PC-3 (cell line): ENCODE data around the gene TMED9. TPM values are rescaled to one million over a fixed set of nuclear protein-coding genes. Genes with fewer than 3 reads are reported as not detected.

Experiments used
- ATAC-seq: fragments of 200-7000 bp; cut with Tn5 transposase; 2 replicates; pipeline ENCODE4 v1.9.1; 2020; ENCODE audit warnings: mild to moderate bottlenecking, moderate library complexity
- BruUV-seq: library from RNA; stranded (reverse); fragments of 400-500 nt; replicated peaks from 2 replicates; lab custom pipeline; 2021; lab: Mats Ljungman, UMichigan
- CTCF ChIA-PET: fragments of 300-600 bp; sonication (Branson Sonifier 250); formaldehyde crosslinking; loops from one replicate; lab custom pipeline; 2022; ENCODE audit warnings: antibody characterized with exemption; lab: Charles Lee
- POLR2A ChIA-PET: fragments of 300-600 bp; sonication (Branson Sonifier 250); formaldehyde crosslinking; loops from one replicate; lab custom pipeline; 2022; ENCODE audit warnings: antibody characterized with exemption; ENCODE audit not compliant: unreplicated experiment; lab: Charles Lee
- DNase-seq: peaks from one replicate; pipeline ENCODE4 v3.0.0-alpha.2; 2015
- H2AFZ ChIP-seq: fragments of 300-600 bp; sonication (generic); 2 replicates; pipeline ENCODE4 v1.6.0; 2016; ENCODE audit warnings: antibody characterized with exemption, low read length
- H3F3A ChIP-seq: fragments of 300-600 bp; sonication (generic); one replicate; pipeline ENCODE4 v1.6.0; 2017; ENCODE audit warnings: antibody characterized with exemption, low read length, control low read depth, mild to moderate bottlenecking; ENCODE audit not compliant: unreplicated experiment
- H3K27ac ChIP-seq: fragments of 300-600 bp; sonication (generic); 2 replicates; pipeline ENCODE4 v1.5.1; 2016; ENCODE audit warnings: mild to moderate bottlenecking, low read length
- H3K27me3 ChIP-seq: fragments of 300-600 bp; sonication (generic); 2 replicates; pipeline ENCODE4 v1.6.1; 2016; ENCODE audit warnings: low read length, mixed read lengths
- H3K36me3 ChIP-seq: fragments of 300-600 bp; sonication (generic); 2 replicates; pipeline ENCODE4 v1.6.1; 2016; ENCODE audit warnings: low read depth, mixed run types, low read length, mixed read lengths
- H3K4me1 ChIP-seq: fragments of 300-600 bp; sonication (generic); 2 replicates; pipeline ENCODE4 v1.5.1; 2016; ENCODE audit warnings: low read length; ENCODE audit not compliant: insufficient read depth
- H3K4me2 ChIP-seq: fragments of 300-600 bp; sonication (generic); 2 replicates; pipeline ENCODE4 v1.6.0; 2016; ENCODE audit warnings: low read length
- H3K4me3 ChIP-seq: fragments of 300-600 bp; sonication (generic); 2 replicates; pipeline ENCODE4 v1.5.1; 2016; ENCODE audit warnings: mild to moderate bottlenecking, low read length, mixed read lengths
- H3K79me2 ChIP-seq: fragments of 300-600 bp; sonication (generic); 2 replicates; pipeline ENCODE4 v1.6.1; 2017; ENCODE audit warnings: low read length, mixed read lengths
- H3K9ac ChIP-seq: fragments of 300-600 bp; sonication (generic); 2 replicates; pipeline ENCODE4 v1.6.0; 2016; ENCODE audit warnings: mild to moderate bottlenecking, low read length
- H3K9me2 ChIP-seq: fragments of 300-600 bp; sonication (generic); replicated peaks from 2 replicates; pipeline ENCODE4 v1.6.1; 2016; ENCODE audit warnings: mixed run types, low read length, mixed read lengths
- H3K9me3 ChIP-seq: fragments of 300-600 bp; sonication (generic); 2 replicates; pipeline ENCODE4 v1.6.1; 2016; ENCODE audit warnings: low read length, mixed read lengths
- H4K20me1 ChIP-seq: fragments of 300-600 bp; sonication (generic); 2 replicates; pipeline ENCODE4 v1.6.1; 2016; ENCODE audit warnings: low read length, mixed read lengths
- EZH2 ChIP-seq: fragments of 300-600 bp; sonication (generic); IDR thresholded peaks from one replicate; pipeline ENCODE4 v1.6.1; 2017; ENCODE audit warnings: antibody characterized with exemption, mild to moderate bottlenecking, low read length; ENCODE audit not compliant: unreplicated experiment
- EZH2phosphoT487 ChIP-seq: fragments of 300-600 bp; sonication (generic); IDR thresholded peaks from 2 replicates; pipeline ENCODE4 v1.6.1; 2018; ENCODE audit warnings: mild to moderate bottlenecking, antibody characterized with exemption, low read length, borderline replicate concordance
- intact Hi-C: fragments of 100-400 bp; cut with micrococcal nuclease; formaldehyde crosslinking; loops from 2 replicates; pipeline ENCODE4 v1.9.0; 2023
- total RNA-seq: library from RNA; depleted of rRNA; stranded (reverse); fragments of >200 nt; gene quantifications from 2 replicates; pipeline ENCODE4 v1.2.3, GENCODE V29; 2014
- TF ChIP-seq, protein P1 (sequence below): fragments of 300-600 bp; sonication (generic); conservative IDR thresholded peaks from 2 replicates; pipeline ENCODE4 v1.5.1; 2017; ENCODE audit warnings: antibody characterized with exemption, low read depth, mild to moderate bottlenecking, low read length

Gene TMED9
- total RNA-seq, 1 experiment from 2014 or later, result 217 TPM

DNA sequence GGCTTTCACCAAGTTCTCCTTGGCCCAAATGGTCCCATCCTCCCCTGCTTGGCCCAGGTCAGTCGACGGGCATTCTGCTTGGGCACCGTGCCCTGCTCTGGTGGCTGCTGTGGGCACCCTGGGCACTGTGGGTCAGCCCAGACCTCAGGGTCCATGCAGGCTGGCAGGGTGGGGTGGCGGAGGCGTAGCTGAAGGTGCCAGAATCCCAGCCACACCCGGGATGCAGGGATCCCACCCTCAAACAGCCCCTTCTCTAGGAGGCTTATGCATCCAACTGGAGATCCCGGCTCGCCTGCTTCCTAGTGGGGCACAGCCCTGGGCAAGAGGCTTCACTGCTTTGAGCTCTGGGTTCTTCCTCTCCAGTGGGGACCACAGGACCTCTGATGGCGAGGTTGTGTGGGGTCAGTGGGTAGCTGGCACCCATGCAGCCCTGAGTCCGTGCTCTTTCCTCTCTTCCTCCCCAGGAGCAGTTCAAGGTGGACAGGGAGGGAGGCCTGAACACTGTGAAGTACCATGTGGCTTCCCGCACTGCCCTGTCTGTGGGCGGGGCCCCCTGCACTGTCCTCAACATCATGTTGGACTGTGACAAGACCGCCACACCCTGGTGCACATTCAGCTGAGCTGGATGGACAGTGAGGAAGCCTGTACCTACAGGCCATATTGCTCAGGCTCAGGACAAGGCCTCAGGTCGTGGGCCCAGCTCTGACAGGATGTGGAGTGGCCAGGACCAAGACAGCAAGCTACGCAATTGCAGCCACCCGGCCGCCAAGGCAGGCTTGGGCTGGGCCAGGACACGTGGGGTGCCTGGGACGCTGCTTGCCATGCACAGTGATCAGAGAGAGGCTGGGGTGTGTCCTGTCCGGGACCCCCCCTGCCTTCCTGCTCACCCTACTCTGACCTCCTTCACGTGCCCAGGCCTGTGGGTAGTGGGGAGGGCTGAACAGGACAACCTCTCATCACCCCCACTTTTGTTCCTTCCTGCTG lies 17.4 kb downstream of the TMED9 start:
- intact Hi-C loops, result no loop called here
- TF ChIP-seq EZH2phosphoT487, result no peak
- no peak for TF ChIP-seq EZH2
- TF ChIP-seq, protein P1, sequence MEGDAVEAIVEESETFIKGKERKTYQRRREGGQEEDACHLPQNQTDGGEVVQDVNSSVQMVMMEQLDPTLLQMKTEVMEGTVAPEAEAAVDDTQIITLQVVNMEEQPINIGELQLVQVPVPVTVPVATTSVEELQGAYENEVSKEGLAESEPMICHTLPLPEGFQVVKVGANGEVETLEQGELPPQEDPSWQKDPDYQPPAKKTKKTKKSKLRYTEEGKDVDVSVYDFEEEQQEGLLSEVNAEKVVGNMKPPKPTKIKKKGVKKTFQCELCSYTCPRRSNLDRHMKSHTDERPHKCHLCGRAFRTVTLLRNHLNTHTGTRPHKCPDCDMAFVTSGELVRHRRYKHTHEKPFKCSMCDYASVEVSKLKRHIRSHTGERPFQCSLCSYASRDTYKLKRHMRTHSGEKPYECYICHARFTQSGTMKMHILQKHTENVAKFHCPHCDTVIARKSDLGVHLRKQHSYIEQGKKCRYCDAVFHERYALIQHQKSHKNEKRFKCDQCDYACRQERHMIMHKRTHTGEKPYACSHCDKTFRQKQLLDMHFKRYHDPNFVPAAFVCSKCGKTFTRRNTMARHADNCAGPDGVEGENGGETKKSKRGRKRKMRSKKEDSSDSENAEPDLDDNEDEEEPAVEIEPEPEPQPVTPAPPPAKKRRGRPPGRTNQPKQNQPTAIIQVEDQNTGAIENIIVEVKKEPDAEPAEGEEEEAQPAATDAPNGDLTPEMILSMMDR, result no peak
- Histone ChIP-seq H3K36me3 (no peaks in the 10 kb centered on the region), H3K9me2 (no peaks in the 10 kb centered on the region), H3K79me2 (no peaks in the 10 kb centered on the region), H4K20me1 (no peaks in the 10 kb centered on the region), H3K27me3 (no peaks in the 10 kb centered on the region), H2AFZ (no peak overlapping the region), H3K27ac (no peak overlapping the region), H3K4me3 (no peak overlapping the region), H3K4me2 (no peak overlapping the region), H3K9me3 (no peaks in the 10 kb centered on the region), H3K9ac (no peak overlapping the region), H3F3A (no peaks in the 10 kb centered on the region), H3K4me1 (no peaks in the 10 kb centered on the region)
- DNase-seq (no peak), ATAC-seq (no peak)
- ChIA-PET CTCF (no interaction called here), POLR2A (no interaction called here)
- no TSS peak for BruUV-seq

DNA sequence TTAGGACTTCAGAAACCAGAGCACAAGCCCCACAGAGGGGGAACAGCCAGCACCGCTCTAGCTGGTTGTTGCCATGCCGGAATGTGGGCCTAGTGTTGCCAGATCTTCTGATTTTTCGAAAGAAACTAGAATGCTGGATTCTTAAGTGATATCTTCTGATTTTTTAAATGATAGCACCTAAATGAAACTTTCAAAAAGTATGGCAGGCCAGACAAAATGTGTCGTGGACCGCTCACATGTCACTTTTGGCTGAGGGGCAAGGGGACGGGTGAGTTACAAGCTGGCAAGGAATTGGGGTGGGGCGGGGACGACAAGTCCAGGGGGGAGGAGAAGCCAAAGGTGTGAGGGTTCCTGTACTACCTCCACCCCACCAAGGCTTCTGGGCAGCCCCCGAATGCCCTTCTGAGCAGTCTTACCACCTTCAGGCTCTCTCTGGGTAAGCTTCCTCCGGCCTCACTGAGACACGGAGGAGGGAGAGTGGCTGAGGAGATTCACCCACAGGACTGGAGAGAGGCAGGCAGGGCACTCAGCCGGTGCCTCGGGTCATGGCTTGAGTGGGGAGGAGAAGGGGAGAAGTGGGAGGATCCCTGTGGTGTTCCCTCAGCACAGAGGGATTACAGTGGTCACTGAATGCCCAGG lies 18.2 kb downstream of the TMED9 start:
- Histone ChIP-seq H3K9ac (no peak overlapping the region), H3K9me2 (no peaks in the 10 kb centered on the region), H3F3A (no peaks in the 10 kb centered on the region), H3K4me2 (no peak overlapping the region), H3K9me3 (no peaks in the 10 kb centered on the region), H4K20me1 (no peaks in the 10 kb centered on the region), H3K27ac (no peak overlapping the region), H3K36me3 (no peaks in the 10 kb centered on the region), H2AFZ (no peak overlapping the region), H3K4me3 (no peak overlapping the region), H3K27me3 (no peaks in the 10 kb centered on the region), H3K4me1 (no peaks in the 10 kb centered on the region), H3K79me2 (no peaks in the 10 kb centered on the region)
- ChIA-PET CTCF (no interaction called here), POLR2A (no interaction called here)
- no peak for DNase-seq
- intact Hi-C loops, result no loop called here
- ATAC-seq, result no peak
- TF ChIP-seq, protein P1, result no peak
- TF ChIP-seq EZH2, result no peak
- no peak for TF ChIP-seq EZH2phosphoT487
- no TSS peak for BruUV-seq
